SK-N-SH (cell line): ENCODE data around the gene CKS2. TPM values are rescaled to one million over a fixed set of nuclear protein-coding genes. Genes with fewer than 3 reads are reported as not detected.

Experiments used
- CTCF ChIA-PET: fragments of 300-600, 350-600 bp; formaldehyde crosslinking; extraction: SDS; loops from one replicate; lab custom pipeline; 2021; lab: Yijun Ruan, JAX
- POLR2A ChIA-PET: fragments of 350-600 bp; sonication (Branson Sonifier 250); formaldehyde crosslinking; extraction: SDS; loops from one replicate; lab custom pipeline; 2020; ENCODE audit warnings: antibody characterized with exemption, inconsistent platforms; lab: Yijun Ruan, JAX
- DNase-seq: peaks from one replicate; pipeline ENCODE4 v3.0.0; 2012
- H2AFZ ChIP-seq: fragments of 200-600 bp; sonication (generic); 2 replicates; pipeline ENCODE4 v1.8.1; 2016; ENCODE audit warnings: antibody characterized with exemption, mild to moderate bottlenecking, low read depth
- H3F3A ChIP-seq: fragments of 200-600 bp; sonication (generic); replicated peaks from 2 replicates; pipeline ENCODE3; 2016; ENCODE audit warnings: antibody characterized with exemption, mild to moderate bottlenecking; ENCODE audit not compliant: insufficient read depth
- H3K27ac ChIP-seq, 2 experiments: fragments of 200-500 bp in 1 of 2; fragments of 200-600 bp in 1 of 2; sonication (Bioruptor generic) in 1 of 2; sonication (generic), shearing (Covaris generic) in 1 of 2; 2 replicates each; pipeline versions ENCODE4 v1.5.1 to v1.6.1; 2014 to 2016; ENCODE audit warnings: low read depth in 2 of 2, inconsistent platforms in 1 of 2, low read length in 1 of 2, mild to moderate bottlenecking in 1 of 2, mixed read lengths in 1 of 2
- H3K27me3 ChIP-seq: fragments of 200-600 bp; sonication (generic), shearing (Covaris generic); 2 replicates; pipeline ENCODE4 v1.6.1; 2016; ENCODE audit warnings: mixed run types; ENCODE audit not compliant: insufficient read depth
- H3K36me3 ChIP-seq, 2 experiments: fragments of 200-500 bp in 1 of 2; fragments of 200-600 bp in 1 of 2; sonication (Bioruptor generic) in 1 of 2; sonication (generic) in 1 of 2; replicated peaks in 1 of 2; 2 replicates each; pipeline versions ENCODE3 to v1.5.1; 2014 to 2016; ENCODE audit warnings: low read length in 1 of 2, mild to moderate bottlenecking in 1 of 2; ENCODE audit not compliant: insufficient read depth in 2 of 2, control insufficient read depth in 1 of 2
- H3K4me1 ChIP-seq, 2 experiments: fragments of 200-500 bp in 1 of 2; fragments of 200-600 bp in 1 of 2; sonication (Bioruptor generic) in 1 of 2; sonication (generic), shearing (Covaris generic) in 1 of 2; 2 replicates each; pipeline versions ENCODE4 v1.5.1 to v1.6.1; 2014 to 2016; ENCODE audit warnings: low read depth in 1 of 2, low read length in 1 of 2, mixed run types in 1 of 2; ENCODE audit not compliant: insufficient read depth in 2 of 2, control insufficient read depth in 1 of 2
- H3K4me2 ChIP-seq: fragments of 200-600 bp; sonication (generic), shearing (Covaris generic); 2 replicates; pipeline ENCODE4 v1.6.1; 2017; ENCODE audit warnings: mixed run types
- H3K4me3 ChIP-seq, 2 experiments: fragments of 200-500 bp in 1 of 2; fragments of 200-600 bp in 1 of 2; sonication (Bioruptor generic) in 1 of 2; sonication (generic), shearing (Covaris generic) in 1 of 2; 2 replicates each; pipeline versions ENCODE4 v1.5.1 to v1.8.1; 2014 to 2016; ENCODE audit warnings: low read depth in 2 of 2, inconsistent platforms in 1 of 2, low read length in 1 of 2, mild to moderate bottlenecking in 1 of 2, mixed read lengths in 1 of 2, moderate library complexity in 1 of 2
- H3K79me2 ChIP-seq: fragments of 200-600 bp; sonication (generic); 2 replicates; pipeline ENCODE4 v1.8.1; 2017; ENCODE audit warnings: mild to moderate bottlenecking; ENCODE audit not compliant: insufficient read depth
- H3K9ac ChIP-seq: fragments of 200-600 bp; sonication (generic); 2 replicates; pipeline ENCODE4 v1.6.1; 2017; ENCODE audit warnings: mixed run types
- H3K9me2 ChIP-seq: fragments of 200-600 bp; sonication (generic); 2 replicates; pipeline ENCODE4 v1.6.1; 2017; ENCODE audit warnings: mixed run types
- H3K9me3 ChIP-seq: fragments of 200-600 bp; sonication (generic); 2 replicates; pipeline ENCODE4 v1.6.1; 2017; ENCODE audit warnings: mixed run types, mild to moderate bottlenecking, moderate library complexity
- H4K20me1 ChIP-seq: fragments of 200-600 bp; sonication (generic); 2 replicates; pipeline ENCODE4 v1.6.1; 2017; ENCODE audit warnings: mild to moderate bottlenecking, mixed run types; ENCODE audit not compliant: insufficient read depth
- ELF1 ChIP-seq: IDR thresholded peaks from 2 replicates; pipeline ENCODE4 v1.4.0; 2012
- EP300 ChIP-seq, 2 experiments: IDR thresholded peaks; 2 replicates each; pipeline versions ENCODE4 v1.4.0 to v1.6.1; 2012; ENCODE audit warnings: borderline replicate concordance in 1 of 2, low read depth in 1 of 2, low read length in 1 of 2
- FOSL2 ChIP-seq: IDR thresholded peaks from 2 replicates; pipeline ENCODE4 v1.4.0; 2012; ENCODE audit warnings: low read depth, mild to moderate bottlenecking, moderate library complexity, borderline replicate concordance
- GABPA ChIP-seq: IDR thresholded peaks from 2 replicates; pipeline ENCODE4 v1.4.0; 2012; ENCODE audit warnings: low read depth, mild to moderate bottlenecking
- GATA2 ChIP-seq: sonication (generic); formaldehyde crosslinking; IDR thresholded peaks from 2 replicates; pipeline ENCODE4 v1.5.0; 2020; ENCODE audit warnings: mild to moderate bottlenecking, missing genetic modification reagents
- MEF2A ChIP-seq: IDR thresholded peaks from 2 replicates; pipeline ENCODE4 v1.4.0; 2012; ENCODE audit warnings: low read depth, borderline replicate concordance
- MXI1 ChIP-seq: IDR thresholded peaks from 2 replicates; pipeline ENCODE4 v1.6.1; 2012; ENCODE audit warnings: mild to moderate bottlenecking, low read depth, low read length, improper control_type of control experiment
- NFIC ChIP-seq: IDR thresholded peaks from 2 replicates; pipeline ENCODE4 v1.4.0; 2012; ENCODE audit warnings: borderline replicate concordance
- NRF1 ChIP-seq: IDR thresholded peaks from 2 replicates; pipeline ENCODE4 v1.6.1; 2012; ENCODE audit warnings: low read depth, mild to moderate bottlenecking, low read length
- PBX3 ChIP-seq: IDR thresholded peaks from 2 replicates; pipeline ENCODE4; 2012
- POLR2AphosphoS5 ChIP-seq: IDR thresholded peaks from 2 replicates; pipeline ENCODE4 v1.6.1; 2012; ENCODE audit warnings: low read depth, low read length
- RAD21 ChIP-seq: IDR thresholded peaks from 2 replicates; pipeline ENCODE4 v1.6.1; 2012; ENCODE audit warnings: mild to moderate bottlenecking, low read length
- REST ChIP-seq: IDR thresholded peaks from 2 replicates; pipeline ENCODE4 v1.6.1; 2012; ENCODE audit warnings: mild to moderate bottlenecking, low read depth, low read length, moderate library complexity
- RFX5 ChIP-seq: IDR thresholded peaks from 2 replicates; pipeline ENCODE4 v1.6.1; 2012; ENCODE audit warnings: mild to moderate bottlenecking, improper control_type of control experiment, low read length
- SMC3 ChIP-seq: IDR thresholded peaks from 2 replicates; pipeline ENCODE4 v1.6.1; 2012; ENCODE audit warnings: low read depth, low read length, improper control_type of control experiment
- TAF1 ChIP-seq: IDR thresholded peaks from 2 replicates; pipeline ENCODE4 v1.6.1; 2012; ENCODE audit warnings: low read depth, mild to moderate bottlenecking, low read length, moderate library complexity, borderline replicate concordance
- TEAD4 ChIP-seq: IDR thresholded peaks from 2 replicates; pipeline ENCODE4 v1.4.0; 2012; ENCODE audit warnings: mild to moderate bottlenecking, borderline replicate concordance; ENCODE audit not compliant: insufficient read depth
- USF1 ChIP-seq: IDR thresholded peaks from 2 replicates; pipeline ENCODE4 v1.4.0; 2012; ENCODE audit warnings: low read depth, borderline replicate concordance
- USF2 ChIP-seq: fragments of 150-350 bp; IDR thresholded peaks from 2 replicates; pipeline ENCODE4 v1.6.1; 2017; ENCODE audit warnings: antibody characterized with exemption, low read length, low read depth, borderline replicate concordance
- WGBS: methylation state at CpG from one replicate; pipeline ENCODE4 v1.1.6; 2017; ENCODE audit warnings: low lambda C conversion rate; 5-methylcytosine and 5-hydroxymethylcytosine counted together
- polyA plus RNA-seq, 3 experiments: library from polyadenylated mRNA; depleted of rRNA; stranded (reverse); fragments of >200 nt; gene quantifications; 2 replicates each; pipeline ENCODE4 v1.2.3, GENCODE V29; 2012

CKS2 gene
- polyA plus RNA-seq, 1 of the 3 experiments (the other 2 are of a cell fraction): 362 TPM

GRCh38 chr9:89360465-89360864 lies 49.5 kb downstream of the CKS2 start:
- CTCF ChIA-PET: interaction anchor here (1.4 kb wide), 1 partner anchor 42 kb away, joined by 3 read pairs; the partner anchor contains the start of gene SECISBP2
- TF ChIP-seq RFX5 (no peak), NFIC (no peak), NRF1 (no peak), MXI1 (0 out of 2 replicates have a peak, but pooled peaks have one; percentile 17), EP300 (IDR thresholded peaks at IDR 0.05; ENCODE audit: borderline replicate concordance in 1 of 2, low read depth in 1 of 2, low read length in 1 of 2) (no peak), FOSL2 (no peak), GABPA (no peak), USF2 (no peak), RAD21 (0 out of 2 replicates have a peak, but pooled peaks have one; percentile 3), PBX3 (no peak)
- TF ChIP-seq, all 33 proteins: peak for 2
- no peaks in the 10 kb centered on the region for H3K9me2 ChIP-seq
- no peak overlapping the region for H2AFZ ChIP-seq
- H4K20me1 ChIP-seq: no peaks in the 10 kb centered on the region
- POLR2A ChIA-PET: no interaction called here
- H3K9ac ChIP-seq: no peak overlapping the region
- H3K4me1 ChIP-seq: peaks cover 0 to 42% of the 10 kb centered on the region in 2 experiments; a peak in 2 of 4 replicates
- WGBS: 79% methylated on average over 3 of the region's 3 CpGs
- peak overlapping the region in 1 of 2 experiments; percentile 93; a peak in 2 of 4 replicates for H3K27ac ChIP-seq
- no peaks in the 10 kb centered on the region for H3K79me2 ChIP-seq
- H3K9me3 ChIP-seq: no peaks in the 10 kb centered on the region
- no peak overlapping the region for H3K4me3 ChIP-seq
- no peaks in the 10 kb centered on the region for H3F3A ChIP-seq
- H3K27me3 ChIP-seq: no peaks in the 10 kb centered on the region
- no peak for DNase-seq
- H3K36me3 ChIP-seq: peaks cover 19 to 65% of the 10 kb centered on the region in 2 experiments
- no peak overlapping the region for H3K4me2 ChIP-seq

GRCh38 chr9:89361031-89361430 lies 50.0 kb downstream of the CKS2 start:
- H2AFZ ChIP-seq: no peak overlapping the region
- H3K4me2 ChIP-seq: no peak overlapping the region
- no peaks in the 10 kb centered on the region for H3F3A ChIP-seq
- no peaks in the 10 kb centered on the region for H3K9me2 ChIP-seq
- TF ChIP-seq TAF1 (no peak), RFX5 (no peak), NRF1 (no peak), RAD21 (no peak), EP300 (IDR thresholded peaks at IDR 0.05; ENCODE audit: borderline replicate concordance in 1 of 2, low read depth in 1 of 2, low read length in 1 of 2) (no peak), NFIC (no peak), FOSL2 (no peak), GATA2 (CRISPR knock-in tag) (no peak), USF2 (no peak), REST (no peak), MEF2A (no peak), SMC3 (no peak), MXI1 (no peak), ELF1 (no peak), TEAD4 (no peak), USF1 (no peak), POLR2AphosphoS5 (no peak)
- TF ChIP-seq, all 33 proteins: peak for 0
- Histone ChIP-seq H3K79me2 (no peaks in the 10 kb centered on the region), H3K4me3 (no peak overlapping the region), H3K27ac (peak overlapping the region in 1 of 2 experiments; percentile 93; a peak in 2 of 4 replicates), H3K4me1 (peaks cover 0 to 42% of the 10 kb centered on the region in 2 experiments; a peak in 2 of 4 replicates), H3K9ac (no peak overlapping the region), H3K36me3 (peaks cover 19 to 60% of the 10 kb centered on the region in 2 experiments), H3K27me3 (no peaks in the 10 kb centered on the region), H3K9me3 (no peaks in the 10 kb centered on the region), H4K20me1 (no peaks in the 10 kb centered on the region)
- ChIA-PET POLR2A (no interaction called here), CTCF (no interaction called here)
- 98% methylated on average over 5 of the region's 6 CpGs for WGBS
- DNase-seq: no peak
